Measurements from ENCODE around the gene C20orf96.
A peak's percentile ranks its signal among the peaks of the same experiment; 100 is the strongest.
"Not testable (repeated sequence)": the region's sequence is repeated elsewhere in the genome, so short reads cannot be mapped to it uniquely, and the experiment has no call there.

C20orf96 gene

DNA sequence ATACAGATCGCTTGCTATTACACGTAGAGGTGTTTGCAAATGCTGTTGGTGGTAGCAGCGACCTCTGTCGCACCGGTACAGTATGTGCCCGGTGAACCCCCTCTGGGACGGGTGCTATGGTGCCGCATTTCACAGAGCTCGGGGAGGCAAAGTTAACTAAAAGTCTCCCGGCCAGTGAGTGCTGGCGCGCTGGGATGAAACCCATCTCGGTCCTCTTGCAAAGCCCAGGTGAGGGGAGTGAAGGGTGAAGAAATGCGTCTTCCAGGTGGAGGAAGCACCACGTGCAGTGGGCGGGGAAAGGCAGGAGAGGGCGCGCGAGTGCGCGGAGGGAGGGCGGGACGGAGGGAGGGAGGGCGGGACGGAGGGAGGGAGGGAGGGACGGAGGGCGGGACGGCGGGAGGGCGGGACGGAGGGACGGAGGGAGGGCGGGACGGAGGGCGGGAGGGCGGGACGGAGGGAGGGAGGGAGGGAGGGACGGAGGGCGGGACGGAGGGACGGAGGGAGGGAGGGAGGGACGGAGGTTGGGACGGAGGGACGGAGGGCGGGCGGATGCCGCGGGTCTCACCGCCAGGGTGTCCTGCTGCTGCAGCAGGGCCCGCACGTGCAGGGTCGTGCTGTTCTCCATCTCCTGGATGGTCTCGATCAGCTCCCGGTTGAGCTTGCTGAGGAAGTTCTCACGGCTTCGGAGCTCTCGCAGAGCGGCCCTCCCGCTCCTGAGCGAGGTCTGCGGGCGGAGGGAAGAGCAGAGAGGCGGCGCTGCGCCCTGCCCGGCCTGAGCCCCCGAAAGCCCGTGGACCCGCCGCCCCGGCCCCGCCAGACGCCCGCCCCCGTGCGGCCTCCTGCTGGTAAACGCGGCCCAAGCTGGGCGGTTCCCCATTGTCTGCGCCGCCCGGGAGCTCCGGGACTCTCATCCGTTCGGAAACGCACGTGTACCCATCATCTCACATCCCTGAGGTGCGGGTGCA is 11.7 kb downstream of the C20orf96 start:
- DNase-seq (ENCODE audit: low read depth in 3 of 3) = no peak

DNA sequence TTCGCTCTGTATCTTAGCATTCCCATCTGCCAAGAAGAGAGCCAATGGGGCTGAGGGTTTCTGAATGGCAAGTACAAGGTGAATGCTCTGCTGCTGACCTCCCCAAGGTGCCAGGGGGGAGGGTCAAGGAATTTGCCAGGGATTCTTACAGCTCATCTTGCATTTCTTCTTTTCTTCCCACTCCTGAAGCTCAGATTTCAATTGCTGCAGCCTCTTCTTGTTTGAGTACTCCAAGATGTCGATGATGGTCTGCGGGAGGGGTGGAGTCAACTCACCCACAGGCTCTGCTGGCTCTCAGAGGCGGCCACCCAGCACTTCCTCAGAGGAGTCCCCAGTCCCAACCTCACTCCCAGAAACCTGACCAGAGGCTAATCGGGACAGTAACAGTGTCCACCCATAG is 12.4 kb downstream of the C20orf96 start:
- DNase-seq (ENCODE audit: low read depth in 3 of 3) = no peak

DNA sequence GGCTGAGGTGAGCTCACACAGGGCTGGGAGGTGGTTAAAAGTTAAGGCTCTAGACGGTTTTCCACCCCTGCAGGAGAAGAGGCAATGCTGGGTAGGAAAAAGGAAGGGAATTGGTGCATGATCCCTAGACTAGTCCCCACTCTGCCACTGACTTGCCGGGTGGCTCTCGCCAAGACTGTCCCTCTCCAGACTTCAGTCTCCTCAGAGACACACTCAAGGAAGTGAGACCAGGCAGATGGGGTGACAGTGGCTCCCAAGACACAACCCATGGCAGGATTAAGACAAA is 13.1 kb downstream of the C20orf96 start:
- DNase-seq (ENCODE audit: low read depth in 3 of 3) = no peak

DNA sequence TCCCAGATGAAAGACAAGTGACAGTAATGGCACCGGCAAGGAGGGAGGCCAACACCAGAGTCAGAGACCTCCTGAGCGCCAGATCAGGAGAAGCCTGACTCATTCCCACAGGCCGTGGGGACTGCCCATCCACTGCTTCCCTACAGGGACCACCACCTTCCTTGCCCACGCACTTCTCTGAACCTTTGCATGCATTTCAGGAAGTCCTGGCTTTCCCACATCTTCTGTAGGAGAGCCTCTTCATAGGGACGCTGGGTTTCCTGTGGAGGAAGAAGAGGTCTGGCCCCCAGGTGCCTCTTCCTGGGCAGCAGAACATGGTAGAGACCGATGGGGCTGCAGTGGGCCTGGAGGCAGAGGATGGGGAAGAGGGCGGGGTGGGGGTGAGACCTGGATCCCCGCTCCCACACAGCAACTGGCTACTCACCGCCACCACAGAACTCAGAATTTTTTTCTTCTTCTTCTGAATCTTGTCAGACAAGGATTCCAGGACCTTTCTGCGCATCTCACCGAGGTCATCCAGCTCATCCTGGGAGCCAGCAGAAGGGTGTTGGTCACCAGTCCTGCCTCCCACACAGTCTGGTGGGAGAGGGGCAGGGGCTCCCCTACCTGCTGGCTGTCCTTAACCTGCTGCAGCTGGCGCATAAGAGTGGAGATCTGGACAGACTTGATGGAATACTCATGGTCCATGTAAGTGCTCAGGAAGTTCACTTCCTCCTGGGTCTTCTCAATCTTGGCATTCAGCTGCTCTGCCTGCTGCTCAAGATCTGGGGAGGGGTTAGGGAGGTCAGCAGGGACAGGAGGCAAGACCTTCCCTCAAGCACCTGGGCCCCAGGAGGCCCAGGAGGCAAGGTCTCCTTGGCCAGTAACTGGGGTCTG is 13.7 kb downstream of the C20orf96 start:
- no peak for DNase-seq (ENCODE audit: low read depth in 3 of 3)

DNA sequence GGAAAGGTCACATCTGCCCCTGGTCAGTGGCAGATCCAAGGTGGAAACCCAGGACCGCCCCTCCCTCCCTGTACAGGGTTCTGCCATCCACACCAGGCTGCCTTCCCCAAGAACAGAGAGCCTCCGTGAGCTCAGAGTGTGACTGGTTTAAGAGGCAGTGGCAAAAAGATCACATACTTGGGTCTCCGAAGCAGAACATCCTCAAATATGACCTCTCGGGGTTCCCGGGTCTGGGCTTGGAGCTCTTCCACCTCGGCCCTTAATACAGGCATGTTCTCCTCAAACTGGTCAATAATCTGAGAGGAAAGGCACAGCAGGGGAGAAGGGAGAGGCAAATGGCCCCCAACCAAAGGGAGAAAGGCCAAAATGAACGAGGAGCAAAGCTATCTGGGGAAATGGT is 14.8 kb downstream of the C20orf96 start:
- DNase-seq (ENCODE audit: low read depth in 3 of 3) = no peak

DNA sequence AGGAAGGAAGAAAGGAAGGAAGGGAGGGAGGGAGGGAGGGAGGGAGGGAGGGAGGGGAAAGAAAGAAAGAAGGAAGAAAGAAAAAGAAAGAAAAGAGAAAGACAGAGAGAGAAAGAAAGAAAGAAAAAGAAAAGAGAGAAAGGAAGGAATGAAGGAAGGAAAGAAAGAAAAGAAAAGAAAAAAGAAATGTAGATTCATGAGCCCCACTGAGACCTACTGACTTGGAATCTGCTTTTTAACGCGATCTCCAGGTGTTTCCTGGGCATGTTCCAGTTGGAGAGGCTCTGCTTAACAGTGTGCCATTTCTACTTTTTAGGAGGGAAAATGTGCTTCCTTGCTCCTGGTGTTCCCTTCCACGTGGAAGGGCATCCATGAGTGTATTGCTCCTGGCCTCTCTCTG is 16.7 kb downstream of the C20orf96 start:
- DNase-seq (ENCODE audit: low read depth in 3 of 3) = no peak

DNA sequence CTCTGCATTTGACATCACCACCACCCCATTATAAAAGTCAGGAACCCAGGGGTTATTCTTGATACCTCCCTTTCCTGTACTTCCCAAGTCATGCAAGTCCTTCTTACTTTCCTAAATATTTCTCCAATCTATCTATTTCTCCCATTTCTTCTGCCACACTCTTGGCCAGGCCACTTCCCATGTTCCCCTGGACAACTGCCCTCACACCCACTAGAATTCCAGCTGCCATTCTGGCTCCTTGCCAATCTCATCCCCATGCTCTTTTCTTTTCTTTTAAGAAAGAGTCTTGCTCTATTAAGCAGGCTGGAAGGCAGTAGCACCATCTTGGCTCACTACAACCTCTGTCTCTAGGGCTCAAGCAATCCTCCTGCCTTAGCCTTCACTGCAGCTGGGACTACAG is 17.8 kb downstream of the C20orf96 start:
- DNase-seq (ENCODE audit: low read depth in 3 of 3) = no peak

DNA sequence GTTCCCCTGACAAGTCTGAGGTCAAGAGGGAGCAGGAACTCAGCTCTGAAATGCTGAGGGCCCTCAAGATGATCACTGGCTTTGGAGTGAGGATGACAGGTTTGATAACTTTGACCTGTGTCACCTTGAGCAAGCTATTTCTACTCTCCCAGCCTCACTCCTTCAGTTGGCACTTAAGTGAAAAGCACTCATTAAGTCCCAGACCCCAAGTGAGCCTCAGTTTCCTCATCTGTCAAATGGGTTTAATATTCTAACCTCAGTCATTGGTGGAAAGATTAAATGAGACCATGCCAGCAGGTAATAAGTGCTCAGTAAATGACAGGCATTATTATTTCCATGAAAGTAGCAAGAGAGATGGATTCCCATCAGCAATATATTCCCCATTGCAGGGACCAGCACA is 19.0 kb downstream of the C20orf96 start:
- DNase-seq (ENCODE audit: low read depth in 3 of 3) = no peak

DNA sequence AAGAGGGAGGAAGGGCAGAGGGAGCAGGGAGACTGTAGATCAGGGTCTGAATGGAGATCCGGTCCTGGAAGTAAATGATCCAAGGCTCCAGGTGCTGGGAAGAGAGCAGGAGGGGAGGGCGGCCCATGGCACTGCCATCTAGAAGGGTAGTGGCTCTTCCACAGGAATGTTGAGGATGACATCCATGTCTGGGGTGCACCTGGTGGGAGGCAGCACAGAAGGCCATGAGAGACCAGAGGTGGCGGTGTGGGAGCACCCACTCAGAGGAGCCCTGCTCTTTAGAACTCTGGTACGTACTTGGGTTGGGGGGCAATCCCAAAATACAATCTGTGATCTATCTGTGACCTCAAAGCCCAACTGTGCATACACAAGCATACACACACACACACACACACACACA is 19.5 kb downstream of the C20orf96 start:
- no peak for DNase-seq (ENCODE audit: low read depth in 3 of 3)

DNA sequence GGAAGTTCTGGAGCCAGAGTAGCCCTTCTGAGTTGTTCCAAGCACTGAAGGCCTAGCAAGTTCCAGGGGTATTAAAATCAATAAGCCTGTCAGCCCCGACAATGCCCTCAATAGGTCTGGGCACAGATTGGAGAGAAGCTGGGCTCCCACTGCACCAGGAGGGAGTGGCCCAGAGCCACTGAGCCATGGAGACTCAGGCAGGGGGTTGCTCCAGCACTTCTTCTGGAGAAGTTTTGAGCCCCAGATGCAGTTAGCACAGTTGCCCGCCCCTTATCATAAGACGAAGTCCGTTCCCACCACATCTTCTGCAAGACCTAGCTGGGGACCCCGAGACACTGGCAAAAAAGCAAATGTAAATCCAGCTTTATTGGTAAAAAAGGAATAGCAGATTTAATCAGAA is 20.0 kb downstream of the C20orf96 start:
- DNase-seq (ENCODE audit: low read depth in 3 of 3) = no peak

DNA sequence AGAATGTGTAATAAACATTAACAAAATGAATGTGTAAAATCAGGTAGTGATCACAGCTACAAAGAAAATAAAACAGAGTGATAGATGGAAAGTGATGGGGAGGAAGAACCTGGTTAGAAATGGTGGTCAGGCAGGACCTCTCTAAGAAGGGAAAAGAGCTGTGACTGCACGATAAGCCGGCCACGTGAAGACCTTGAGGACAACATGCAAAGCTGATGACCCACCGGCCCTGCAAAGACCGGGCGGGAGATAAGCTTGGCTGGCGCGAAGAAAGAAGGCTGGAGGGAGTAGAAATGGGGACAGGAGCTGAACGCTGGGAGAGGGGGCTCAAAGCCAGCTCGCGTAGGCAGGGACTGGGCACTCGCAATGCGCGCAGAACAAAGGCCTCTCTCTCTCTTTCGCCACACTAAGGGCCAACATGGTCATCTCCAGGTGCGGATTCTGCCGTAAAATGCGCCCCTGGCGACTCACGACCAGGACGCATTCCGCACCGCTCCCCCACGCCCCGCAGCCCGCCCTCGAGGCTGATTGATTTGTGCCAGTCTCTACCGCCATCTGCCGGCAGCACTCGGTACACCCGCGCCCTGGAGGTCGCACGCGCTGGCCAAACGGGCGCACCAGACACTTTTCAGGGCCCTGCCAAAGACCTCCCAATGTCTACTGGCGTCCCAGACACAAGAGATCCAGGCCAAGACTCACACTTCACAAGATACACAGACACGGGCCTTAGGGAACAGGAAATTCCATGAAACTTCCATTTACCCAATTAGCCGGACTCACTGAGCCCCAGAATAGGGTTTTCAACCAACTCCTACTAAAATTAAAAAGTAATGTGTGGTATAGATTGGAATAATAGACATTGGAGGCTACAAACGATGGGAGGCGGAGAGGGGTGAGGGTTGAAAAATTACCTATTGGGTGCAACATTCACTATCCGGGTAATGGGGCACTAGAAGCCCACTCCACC is 23.7 kb downstream of the C20orf96 start:
- peak; percentile 83 to 89 (median 88) for DNase-seq (ENCODE audit: low read depth in 3 of 3)

DNA sequence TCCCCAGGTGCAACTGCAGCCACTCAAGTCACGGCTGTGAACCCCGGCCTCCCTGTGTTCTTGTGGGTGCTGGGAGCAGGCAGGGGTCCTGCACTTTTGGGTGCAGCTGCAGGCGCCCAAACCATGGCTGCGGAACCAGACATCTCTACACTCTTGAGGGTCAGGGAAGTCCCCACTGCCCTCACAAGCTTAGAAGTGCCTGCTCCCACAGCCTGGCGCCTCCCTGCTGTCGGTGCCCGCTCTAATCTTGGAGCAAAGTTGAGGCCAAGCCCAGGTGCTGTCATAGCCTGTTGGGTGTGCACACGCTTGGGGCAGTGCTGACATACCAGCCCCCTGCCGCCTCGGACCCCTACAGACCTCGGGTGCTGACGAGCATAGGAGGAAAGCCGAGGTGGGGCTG is 26.8 kb downstream of the C20orf96 start:
- no peak for DNase-seq (ENCODE audit: low read depth in 3 of 3)

DNA sequence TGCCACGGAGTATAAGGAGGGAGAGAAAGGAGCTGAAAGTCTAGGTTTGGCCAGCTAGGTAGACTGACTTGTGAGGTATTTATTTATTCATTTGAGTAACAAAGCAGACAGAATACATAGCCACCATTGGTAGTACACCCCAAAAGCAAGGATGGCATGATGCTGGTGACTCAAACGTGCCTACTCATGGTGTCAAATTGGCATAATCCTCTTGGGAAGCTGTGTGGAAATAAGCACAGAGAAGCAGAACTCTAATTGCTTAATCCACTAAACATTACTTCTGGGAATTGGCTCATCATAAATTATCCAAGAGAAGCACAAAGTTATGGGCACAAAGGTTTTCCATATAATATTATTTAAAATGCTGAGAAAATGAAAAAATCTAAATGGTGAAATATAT is 30.6 kb downstream of the C20orf96 start:
- no peak for DNase-seq (ENCODE audit: low read depth in 3 of 3)

DNA sequence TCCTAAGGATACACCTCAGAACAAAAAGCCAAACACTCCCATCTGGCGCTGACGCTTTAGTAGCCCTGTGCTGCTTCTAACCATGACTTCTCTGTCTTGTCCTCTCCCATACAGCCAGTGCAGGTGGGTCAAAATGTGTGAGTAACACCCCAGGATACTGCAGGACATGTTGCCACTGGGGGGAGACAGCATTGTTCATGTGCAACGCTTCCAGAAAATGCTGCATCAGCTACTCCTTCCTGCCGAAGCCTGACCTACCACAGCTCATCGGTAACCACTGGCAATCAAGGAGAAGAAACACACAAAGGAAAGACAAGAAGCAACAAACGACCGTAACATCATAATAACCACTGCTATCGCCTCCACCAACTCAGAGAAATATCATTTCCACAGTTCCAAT is 31.6 kb downstream of the C20orf96 start:
- no peak for DNase-seq (ENCODE audit: low read depth in 3 of 3)

DNA sequence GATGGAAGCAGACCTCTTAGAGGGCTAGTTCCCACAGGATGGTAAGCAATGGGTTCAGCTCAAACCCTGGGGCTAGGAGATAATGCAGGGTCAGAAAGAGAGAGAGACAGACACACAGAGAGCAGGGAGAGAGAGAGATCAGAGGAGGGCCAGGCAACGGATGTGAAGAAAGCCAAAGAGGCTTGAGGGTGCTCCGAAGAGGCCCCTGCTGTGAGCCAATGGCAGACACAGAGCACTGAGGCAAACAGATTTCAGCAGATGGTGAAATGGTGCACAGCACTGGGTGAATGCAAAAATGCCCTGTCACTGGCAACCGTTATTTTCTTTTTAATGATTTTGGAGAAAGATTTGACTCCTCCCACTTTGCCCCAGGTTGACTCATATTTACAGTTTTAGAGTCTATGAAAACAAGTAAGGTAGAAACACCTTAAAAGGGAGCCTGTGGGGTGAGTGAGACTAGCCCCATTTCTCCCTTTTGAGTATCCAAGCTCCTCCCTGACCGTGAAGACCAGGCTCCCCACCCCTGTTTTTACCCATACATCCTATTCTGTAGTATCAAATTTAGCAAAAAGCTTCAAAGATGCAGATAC is 32.2 kb downstream of the C20orf96 start:
- DNase-seq (ENCODE audit: low read depth in 3 of 3) = no peak

DNA sequence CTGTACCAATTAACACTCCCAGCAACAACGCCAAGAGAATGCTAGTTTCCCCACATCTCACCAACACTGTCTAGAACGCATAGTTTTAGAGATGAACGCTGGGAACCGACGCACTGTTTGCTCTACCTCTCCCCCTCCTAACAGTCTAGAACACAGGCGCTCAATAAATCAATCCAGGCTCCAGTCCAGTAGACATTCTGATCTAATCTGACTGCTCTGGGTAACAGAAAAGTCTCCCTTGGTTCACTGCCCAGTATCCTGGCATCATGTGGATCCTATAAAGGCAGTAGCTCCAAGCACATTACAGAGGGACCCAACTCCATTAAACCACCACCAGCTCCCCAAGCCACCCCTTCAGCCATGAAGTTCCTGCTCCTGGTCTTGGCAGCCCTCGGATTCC is 33.1 kb downstream of the C20orf96 start, which contains the start of gene DEFB132:
DEFB132 (plus strand) TSS at position 306 of the 400 bp plus-strand sequence; CDS start at position 361, 55 bp downstream.
- no peak for DNase-seq (ENCODE audit: low read depth in 3 of 3)

DNA sequence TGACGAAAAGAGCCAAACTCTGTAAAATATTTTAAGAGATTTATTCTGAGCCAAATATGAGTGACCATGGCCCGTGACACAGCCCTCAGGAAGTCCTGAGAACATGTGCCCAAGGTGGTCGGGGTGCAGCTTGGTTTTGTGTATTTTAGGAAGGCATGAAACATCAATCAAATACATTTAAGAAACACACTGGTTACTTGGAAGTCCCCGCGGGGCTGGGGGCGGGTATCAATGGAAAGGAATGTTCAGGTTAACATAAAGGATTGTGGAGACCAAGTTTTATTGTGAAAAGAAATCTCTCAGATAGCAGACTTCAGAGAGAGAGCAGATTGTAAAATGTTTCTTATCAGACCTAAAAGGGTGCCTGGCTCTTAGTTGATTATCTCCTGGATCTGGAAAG is 37.1 kb downstream of the C20orf96 start:
- not testable (repeated sequence) for DNase-seq (ENCODE audit: low read depth in 3 of 3)

DNA sequence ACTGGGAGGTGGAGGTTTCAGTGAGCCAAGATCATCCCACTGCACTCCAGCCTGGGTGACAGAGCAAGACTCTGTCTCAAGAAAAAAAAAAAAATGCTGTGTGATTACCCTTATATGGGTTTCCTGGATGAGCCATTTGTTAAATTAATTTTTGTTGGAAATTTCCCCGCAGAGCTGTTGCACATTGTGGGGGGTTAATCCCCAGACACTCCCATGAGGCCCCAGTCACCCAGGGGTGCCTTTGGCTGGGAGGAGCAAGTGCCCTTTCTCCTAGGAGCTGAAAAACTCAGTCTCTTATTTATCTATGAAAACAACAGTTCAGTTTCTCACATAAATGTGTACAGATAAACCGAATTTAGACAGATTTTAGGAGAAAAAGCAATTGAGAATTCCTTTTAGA is 37.7 kb downstream of the C20orf96 start:
- DNase-seq (ENCODE audit: low read depth in 3 of 3) = no peak

DNA sequence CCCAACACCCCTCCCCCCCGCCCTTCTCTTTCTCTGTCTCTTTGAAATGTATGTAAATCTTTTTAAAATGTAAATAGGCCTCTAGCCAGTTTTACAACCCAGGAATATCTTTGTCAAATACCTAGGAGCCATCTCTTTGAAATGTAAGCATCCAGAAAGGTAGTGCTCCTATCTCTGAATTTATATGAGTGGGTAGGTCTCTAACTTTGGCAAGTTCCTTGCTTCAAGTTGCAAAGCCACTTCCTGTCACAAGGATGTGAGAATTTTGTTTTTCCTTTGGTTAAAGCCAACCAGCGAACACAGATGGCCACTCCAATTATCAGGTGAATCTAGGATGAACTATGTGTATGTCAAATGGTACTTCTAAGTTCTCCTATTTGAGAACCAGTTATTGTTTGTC is 39.2 kb downstream of the C20orf96 start:
- DNase-seq (ENCODE audit: low read depth in 3 of 3) = no peak

DNA sequence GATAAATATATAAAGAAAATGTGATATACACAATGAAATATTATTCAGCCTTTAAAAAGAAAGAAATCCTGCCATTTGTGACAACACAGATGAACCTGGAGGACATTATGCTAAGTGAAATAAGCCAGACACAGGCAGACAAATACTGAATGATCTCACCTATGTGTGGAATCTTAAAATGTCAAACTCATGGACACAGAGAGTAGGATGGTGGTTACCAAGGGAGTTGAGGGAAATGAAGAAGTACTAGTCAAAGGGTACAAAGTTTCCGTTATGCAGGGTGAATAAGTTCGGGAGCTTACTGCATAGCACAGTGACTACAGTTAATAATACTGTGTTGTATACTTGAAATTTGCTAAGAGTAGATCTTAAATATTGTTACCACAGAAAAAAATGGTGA is 47.6 kb downstream of the C20orf96 start:
- DNase-seq (ENCODE audit: low read depth in 3 of 3) = no peak

DNA sequence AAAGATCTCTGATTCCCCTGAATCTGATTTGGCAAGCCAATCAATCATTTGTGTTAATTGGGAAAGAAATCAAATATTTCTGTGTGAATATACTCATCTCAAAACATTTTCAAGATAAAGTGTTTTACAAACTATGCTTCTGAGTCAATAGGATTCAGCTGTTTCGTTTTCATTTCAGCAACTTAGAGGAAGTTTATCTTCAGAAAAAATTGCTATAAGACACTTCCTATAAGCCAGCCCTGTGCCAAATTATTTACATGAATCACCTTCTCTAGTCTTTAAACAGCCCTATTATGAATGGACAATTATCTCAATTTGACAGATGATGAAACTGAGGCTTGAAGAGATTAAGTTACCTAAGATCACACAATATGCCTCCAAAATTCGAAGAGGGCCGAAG is 52.6 kb downstream of the C20orf96 start:
- DNase-seq (ENCODE audit: low read depth in 3 of 3) = no peak

Data from stimulated activated CD4-positive, alpha-beta T cell treated with anti-CD3 and anti-CD28 coated beads, TNF-alpha, amount 100 ng/mL, for 48 hours (primary cell).